ENCODE results near the gene CNDP2.

DNA sequence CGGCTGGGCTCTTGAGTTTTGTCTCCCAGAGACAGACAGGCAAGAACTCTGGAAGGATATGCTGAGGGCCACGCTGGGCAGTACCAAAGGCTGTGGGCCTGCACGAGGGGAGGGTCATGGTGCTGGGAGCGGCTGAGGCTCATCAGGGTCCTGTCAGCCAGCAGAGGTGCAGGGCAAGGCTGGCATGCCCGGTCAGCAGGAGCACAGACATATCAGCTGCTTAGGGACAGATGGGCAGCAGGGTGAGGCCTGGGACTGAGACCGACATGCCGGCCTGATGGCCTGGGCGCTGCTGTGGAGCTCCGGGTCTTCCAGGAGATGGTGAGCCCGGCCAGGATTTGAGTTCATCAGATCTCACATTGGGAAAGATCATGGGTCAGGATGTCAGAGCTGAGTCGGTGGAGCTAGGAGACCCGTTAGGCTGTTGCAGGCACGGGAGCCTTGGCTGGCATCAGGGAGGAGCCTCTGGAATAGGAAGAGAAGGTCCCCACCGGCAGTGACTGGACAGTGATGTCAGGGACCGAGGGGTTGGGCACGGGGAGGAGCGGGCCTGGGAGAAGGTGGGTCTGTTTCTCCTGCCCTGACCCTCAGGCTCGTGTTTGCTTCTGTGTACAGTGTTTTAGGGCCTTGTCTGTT, 18.8 kb downstream of the CNDP2 start:
- no peak for TF ChIP-seq ZFX (IDR thresholded peaks at IDR 0.05; ENCODE audit: borderline replicate concordance)
- TF ChIP-seq, protein P1, sequence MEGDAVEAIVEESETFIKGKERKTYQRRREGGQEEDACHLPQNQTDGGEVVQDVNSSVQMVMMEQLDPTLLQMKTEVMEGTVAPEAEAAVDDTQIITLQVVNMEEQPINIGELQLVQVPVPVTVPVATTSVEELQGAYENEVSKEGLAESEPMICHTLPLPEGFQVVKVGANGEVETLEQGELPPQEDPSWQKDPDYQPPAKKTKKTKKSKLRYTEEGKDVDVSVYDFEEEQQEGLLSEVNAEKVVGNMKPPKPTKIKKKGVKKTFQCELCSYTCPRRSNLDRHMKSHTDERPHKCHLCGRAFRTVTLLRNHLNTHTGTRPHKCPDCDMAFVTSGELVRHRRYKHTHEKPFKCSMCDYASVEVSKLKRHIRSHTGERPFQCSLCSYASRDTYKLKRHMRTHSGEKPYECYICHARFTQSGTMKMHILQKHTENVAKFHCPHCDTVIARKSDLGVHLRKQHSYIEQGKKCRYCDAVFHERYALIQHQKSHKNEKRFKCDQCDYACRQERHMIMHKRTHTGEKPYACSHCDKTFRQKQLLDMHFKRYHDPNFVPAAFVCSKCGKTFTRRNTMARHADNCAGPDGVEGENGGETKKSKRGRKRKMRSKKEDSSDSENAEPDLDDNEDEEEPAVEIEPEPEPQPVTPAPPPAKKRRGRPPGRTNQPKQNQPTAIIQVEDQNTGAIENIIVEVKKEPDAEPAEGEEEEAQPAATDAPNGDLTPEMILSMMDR (IDR thresholded peaks at IDR 0.05) = no peak

Data from 22Rv1 (cell line).